Measurements from ENCODE around the gene LPAR1.

- TF ChIP-seq CTCF (IDR thresholded peaks at IDR 0.05) (no peak), POLR2A (IDR thresholded peaks at IDR 0.05) (no peak)
These were observed 7.8 kb downstream of the LPAR1 start for GRCh38 chr9:111030492-111030891.

Measured in lower leg skin (tissue), 3 donors.